GM23248 (cell line): ENCODE data around the gene GNB5. TPM values are rescaled to one million over a fixed set of nuclear protein-coding genes. Genes with fewer than 3 reads are reported as not detected.
A peak's percentile ranks its signal among the peaks of the same experiment; 100 is the strongest.

Experiments
- DNase-seq: peaks from one replicate; pipeline ENCODE4 v3.0.0-alpha.2; 2015
- H2AFZ ChIP-seq: fragments of 200-600 bp; sonication (generic); 2 replicates; pipeline ENCODE4 v1.6.1; 2016; ENCODE audit warnings: antibody characterized with exemption
- H3F3A ChIP-seq: fragments of 200-600 bp; sonication (generic); 2 replicates; pipeline ENCODE4 v1.6.1; 2016; ENCODE audit warnings: mild to moderate bottlenecking, antibody characterized with exemption, mixed run types; ENCODE audit not compliant: insufficient read depth
- H3K27ac ChIP-seq: fragments of 200-600 bp; sonication (generic); 2 replicates; pipeline ENCODE4 v1.5.1; 2016; ENCODE audit warnings: mild to moderate bottlenecking
- H3K27me3 ChIP-seq: fragments of 200-600 bp; sonication (generic); replicated peaks from 2 replicates; pipeline ENCODE4 v1.6.1; 2016; ENCODE audit warnings: mild to moderate bottlenecking; ENCODE audit not compliant: insufficient read depth
- H3K36me3 ChIP-seq: fragments of 200-600 bp; sonication (generic); 2 replicates; pipeline ENCODE4 v1.6.1; 2016; ENCODE audit warnings: low read depth, mild to moderate bottlenecking
- H3K4me1 ChIP-seq: fragments of 200-600 bp; sonication (generic); 2 replicates; pipeline ENCODE4 v1.6.1; 2016; ENCODE audit warnings: mild to moderate bottlenecking; ENCODE audit not compliant: insufficient read depth
- H3K4me2 ChIP-seq: fragments of 200-600 bp; sonication (generic); one replicate; pipeline ENCODE4 v1.6.1; 2016; ENCODE audit warnings: mild to moderate bottlenecking; ENCODE audit not compliant: unreplicated experiment
- H3K4me3 ChIP-seq: fragments of 200-600 bp; sonication (generic); 2 replicates; pipeline ENCODE4 v1.5.1; 2016; ENCODE audit warnings: mild to moderate bottlenecking
- H3K79me2 ChIP-seq: fragments of 200-600 bp; sonication (generic); 2 replicates; pipeline ENCODE4 v1.6.1; 2016; ENCODE audit warnings: mild to moderate bottlenecking; ENCODE audit not compliant: insufficient read depth
- H3K9ac ChIP-seq: fragments of 200-600 bp; sonication (generic); 2 replicates; pipeline ENCODE4 v1.6.1; 2016; ENCODE audit warnings: mild to moderate bottlenecking
- H3K9me2 ChIP-seq: fragments of 200-600 bp; sonication (generic); 2 replicates; pipeline ENCODE4 v1.6.1; 2016; ENCODE audit warnings: mixed run types, mild to moderate bottlenecking, moderate library complexity; ENCODE audit not compliant: insufficient read depth
- H3K9me3 ChIP-seq: fragments of 200-600 bp; sonication (generic); one replicate; pipeline ENCODE4 v1.6.1; 2017; ENCODE audit warnings: low read depth
- H4K20me1 ChIP-seq: fragments of 200-600 bp; sonication (generic); 2 replicates; pipeline ENCODE4 v1.6.0; 2016; ENCODE audit not compliant: insufficient read depth
- EZH2 ChIP-seq: fragments of 200-600 bp; sonication (generic); IDR thresholded peaks from 2 replicates; pipeline ENCODE4 v1.6.1; 2018; ENCODE audit warnings: antibody characterized with exemption, mild to moderate bottlenecking; ENCODE audit not compliant: insufficient read depth, poor library complexity, severe bottlenecking
- EZH2phosphoT487 ChIP-seq: fragments of 200-600 bp; sonication (generic); IDR thresholded peaks from 2 replicates; pipeline ENCODE4 v1.6.1; 2018; ENCODE audit warnings: antibody characterized with exemption, moderate library complexity, mild to moderate bottlenecking, low read depth; ENCODE audit not compliant: insufficient read depth
- WGBS, 2 experiments: methylation state at CpG; one replicate each; pipeline ENCODE4 v1.1.6; 2015 to 2017; ENCODE audit warnings: low lambda C conversion rate in 2 of 2, low coverage in 1 of 2; ENCODE audit errors: missing lambda C conversion rate in 2 of 2; 5-methylcytosine and 5-hydroxymethylcytosine counted together
- in situ Hi-C: fragments of 300-500 bp; cut with MboI; formaldehyde crosslinking; loops from 2 replicates; pipeline ENCODE4 v1.15.0; 2020
- polyA plus RNA-seq: library from polyadenylated mRNA; unstranded; fragments of >200 nt; fragmentation: Nextera tagmentation; extraction: Ambion mirVana; gene quantifications from 2 replicates; pipeline ENCODE4 v1.2.1, GENCODE V29; 2016
- total RNA-seq: library from RNA; depleted of rRNA; stranded (reverse); fragments of >200 nt; shearing (Covaris generic); gene quantifications from 2 replicates; pipeline ENCODE4 v1.2.3, GENCODE V29; 2014

GNB5 gene
- total and polyA plus RNA-seq, 2 experiments from 2014 or later = 39.9 to 42.8 TPM

- no peak for DNase-seq
- Histone ChIP-seq H3K79me2 (no peaks in the 10 kb centered on the region), H3K27me3 (no peaks in the 10 kb centered on the region), H3F3A (peaks cover under 1% of the 10 kb centered on the region; the same call in 1 of the 2 replicates), H4K20me1 (no peaks in the 10 kb centered on the region), H3K9me3 (no peaks in the 10 kb centered on the region), H3K9ac (no peak overlapping the region), H3K4me3 (no peak overlapping the region), H3K4me1 (peaks cover 15% of the 10 kb centered on the region), H3K27ac (no peak overlapping the region), H3K36me3 (no peaks in the 10 kb centered on the region), H2AFZ (no peak overlapping the region), H3K9me2 (no peaks in the 10 kb centered on the region), H3K4me2 (no peak overlapping the region)
- in situ Hi-C loops = no loop called here
- WGBS, 2 experiments = 88 to 92% methylated on average over 5 of the region's 5 CpGs
- TF ChIP-seq EZH2phosphoT487 = no peak
- TF ChIP-seq EZH2 = no peak
Measured at GRCh38 chr15:52082197-52083036, 108.8 kb downstream of the GNB5 start.

GRCh38 chr15:52080706-52081392 is 110.3 kb downstream of the GNB5 start:
- H3K4me2 ChIP-seq = no peak overlapping the region
- H3K36me3 ChIP-seq = no peaks in the 10 kb centered on the region
- in situ Hi-C loops = no loop called here
- no peak for DNase-seq
- no peak overlapping the region for H2AFZ ChIP-seq
- WGBS, 2 experiments = 88 to 91% methylated on average over 9 of the region's 9 CpGs
- H3K79me2 ChIP-seq = no peaks in the 10 kb centered on the region
- no peaks in the 10 kb centered on the region for H3K27me3 ChIP-seq
- H3K4me1 ChIP-seq = peaks cover 29% of the 10 kb centered on the region
- H3F3A ChIP-seq = peaks cover 15% of the 10 kb centered on the region; the same call in 1 of the 2 replicates
- no peak overlapping the region for H3K9ac ChIP-seq
- H3K9me3 ChIP-seq = no peaks in the 10 kb centered on the region
- H3K9me2 ChIP-seq = no peaks in the 10 kb centered on the region
- no peak overlapping the region for H3K27ac ChIP-seq
- no peak for TF ChIP-seq EZH2phosphoT487
- no peak for TF ChIP-seq EZH2
- H4K20me1 ChIP-seq = no peaks in the 10 kb centered on the region
- H3K4me3 ChIP-seq = no peak overlapping the region

GRCh38 chr15:52080031-52080430 is 111.2 kb downstream of the GNB5 start:
- in situ Hi-C loops = no loop called here

GRCh38 chr15:52078876-52079700 is 112.1 kb downstream of the GNB5 start:
- Histone ChIP-seq H3K27me3 (no peaks in the 10 kb centered on the region), H3K9me2 (no peaks in the 10 kb centered on the region), H3F3A (peaks cover 15% of the 10 kb centered on the region; the same call in 1 of the 2 replicates), H3K4me3 (no peak overlapping the region), H3K79me2 (no peaks in the 10 kb centered on the region), H2AFZ (peak overlapping the region; percentile 17; the same call in 1 of the 2 replicates), H3K9me3 (no peaks in the 10 kb centered on the region), H3K4me1 (peaks cover 29% of the 10 kb centered on the region), H3K9ac (no peak overlapping the region), H3K27ac (no peak overlapping the region), H3K36me3 (no peaks in the 10 kb centered on the region), H3K4me2 (no peak overlapping the region), H4K20me1 (no peaks in the 10 kb centered on the region)
- WGBS, 2 experiments = 50 to 53% methylated on average over 13 of the region's 13 CpGs
- no peak for TF ChIP-seq EZH2phosphoT487
- TF ChIP-seq EZH2 = no peak
- DNase-seq = peak; percentile 79
- in situ Hi-C loops = no loop called here

More at GRCh38 chr15:52080031-52080430, 111.2 kb downstream of the GNB5 start:
- no peak for TF ChIP-seq EZH2phosphoT487
- TF ChIP-seq EZH2 = no peak
- Histone ChIP-seq H3K4me3 (no peak overlapping the region), H3K9ac (no peak overlapping the region), H3K27me3 (no peaks in the 10 kb centered on the region), H3K9me2 (no peaks in the 10 kb centered on the region), H3K27ac (no peak overlapping the region), H3K36me3 (no peaks in the 10 kb centered on the region), H3K79me2 (no peaks in the 10 kb centered on the region), H2AFZ (no peak overlapping the region), H3K4me2 (no peak overlapping the region), H4K20me1 (no peaks in the 10 kb centered on the region), H3K9me3 (no peaks in the 10 kb centered on the region), H3K4me1 (peaks cover 29% of the 10 kb centered on the region), H3F3A (peaks cover 15% of the 10 kb centered on the region; the same call in 1 of the 2 replicates)
- no peak for DNase-seq
- 84 to 92% methylated on average over 5 of the region's 5 CpGs for WGBS, 2 experiments
